Urothelium cell line (cell line): ENCODE measurements around the gene FGF4.

Experiments
- DNase-seq: peaks from one replicate; pipeline ENCODE4 v3.0.0; 2011; ENCODE audit warnings: low spot score, mixed read lengths
- FAIRE-seq: peaks from 2 replicates; lab custom pipeline; 2011; peaks lifted over from hg19 to GRCh38; lab: Jason Lieb, UNC

FGF4 gene, protein sequence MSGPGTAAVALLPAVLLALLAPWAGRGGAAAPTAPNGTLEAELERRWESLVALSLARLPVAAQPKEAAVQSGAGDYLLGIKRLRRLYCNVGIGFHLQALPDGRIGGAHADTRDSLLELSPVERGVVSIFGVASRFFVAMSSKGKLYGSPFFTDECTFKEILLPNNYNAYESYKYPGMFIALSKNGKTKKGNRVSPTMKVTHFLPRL

DNA sequence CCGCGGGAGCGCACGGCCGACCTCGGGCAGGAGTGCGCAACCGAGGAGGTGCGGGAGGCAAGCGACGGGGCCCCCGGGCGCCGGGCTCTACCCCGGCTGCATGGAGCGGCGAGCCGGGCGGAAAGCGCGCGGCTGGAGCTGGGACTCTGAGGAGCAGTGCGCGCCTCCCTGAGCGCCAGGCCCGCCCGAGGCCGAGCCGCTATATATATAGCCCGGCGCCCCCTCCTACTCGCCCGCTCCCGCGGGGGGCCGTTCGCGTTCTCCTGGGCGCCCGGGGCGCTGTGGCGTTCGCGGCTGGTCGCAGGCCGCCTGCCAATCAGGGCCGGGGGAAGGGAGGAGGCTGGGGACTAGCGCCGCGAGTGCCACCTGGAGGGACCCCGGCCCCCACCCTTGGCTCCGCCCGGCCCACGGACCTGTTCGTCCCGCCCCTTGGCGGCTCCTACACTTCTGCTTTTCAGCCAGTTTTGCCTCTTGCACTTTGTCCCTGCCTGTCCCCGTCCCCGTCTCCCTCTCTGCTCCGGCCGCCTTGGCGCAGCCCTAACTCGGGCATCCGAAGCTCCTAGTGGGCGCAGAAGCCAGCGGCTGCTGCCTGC, at the start of gene FGF4:
TSS of gene FGF4 (minus strand) at position 179 of the 593 bp plus-strand sequence. CDS start 257 bp downstream, outside the sequence.
- FAIRE-seq = no peak
- DNase-seq = peak; percentile 18

DNA sequence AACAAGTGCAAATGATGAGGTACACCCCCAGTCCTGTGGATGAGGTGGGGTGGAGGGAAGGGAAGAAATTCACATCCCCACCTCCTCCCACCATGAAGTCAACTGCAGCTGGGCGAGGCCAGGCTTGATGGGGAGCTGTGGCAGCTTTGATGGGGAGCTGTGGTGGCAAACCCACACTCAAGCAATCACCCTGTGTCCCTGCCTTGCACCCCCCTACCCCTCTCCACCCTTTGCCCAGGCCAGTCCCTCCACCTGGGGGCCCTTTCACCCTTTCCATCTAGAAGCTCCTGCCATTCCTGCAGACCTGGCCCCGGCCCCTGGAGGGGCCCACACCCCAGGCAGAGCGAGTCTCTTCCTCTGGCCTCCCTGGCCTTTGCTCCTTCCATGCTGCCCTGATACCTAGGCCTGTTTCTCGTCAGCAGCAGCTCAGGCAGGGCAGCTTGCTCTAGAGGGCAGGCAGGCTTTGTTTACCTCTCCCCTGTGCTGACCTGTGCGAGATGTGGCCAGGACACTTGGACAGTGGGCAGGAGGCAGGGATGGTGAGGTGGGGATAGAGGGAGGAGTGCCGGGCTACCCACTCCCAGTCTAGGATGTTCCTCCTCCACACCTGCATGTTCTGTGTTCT, 48.6 kb upstream of the FGF4 start:
- FAIRE-seq = no peak
- no peak for DNase-seq

DNA sequence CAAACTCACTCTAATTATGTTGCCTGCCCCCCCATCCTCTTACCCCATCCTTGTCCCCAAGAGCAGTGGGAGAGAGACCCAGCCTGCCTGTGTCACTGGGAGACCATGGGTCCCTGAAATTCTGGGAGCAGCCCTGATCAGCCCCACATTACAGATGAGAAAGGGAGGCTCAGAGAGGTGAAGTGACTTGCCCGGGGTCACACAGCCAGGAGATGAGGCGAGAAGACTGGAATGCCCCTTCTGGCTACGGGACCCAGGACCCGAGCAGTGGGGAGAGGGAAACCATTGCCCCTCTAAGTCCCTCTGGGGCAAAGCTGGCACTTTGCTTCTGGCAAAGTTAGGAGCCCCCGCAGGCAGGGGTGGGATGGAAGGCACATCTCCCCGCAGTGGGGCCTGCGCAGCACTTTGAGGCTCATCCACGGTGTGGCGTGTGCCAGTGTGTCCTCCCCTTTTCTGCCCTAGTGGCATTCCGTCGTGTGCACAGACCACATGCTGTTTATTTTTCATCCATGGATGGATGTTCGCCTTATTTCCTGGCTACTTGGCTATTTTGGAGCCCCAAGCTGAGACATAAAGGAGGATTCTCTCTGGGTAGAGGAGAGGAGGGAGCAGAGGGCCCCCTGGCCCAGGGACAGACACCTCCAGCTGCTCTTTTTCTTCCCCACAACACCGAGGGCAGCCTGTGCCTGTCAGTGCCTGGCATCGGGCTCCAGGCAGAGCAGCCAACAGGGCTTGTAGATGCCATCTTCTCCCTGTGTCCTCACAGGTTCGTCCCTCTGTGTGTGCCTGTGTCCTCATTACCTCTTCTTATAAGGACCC, 47.7 kb upstream of the FGF4 start:
- FAIRE-seq (peak; percentile 23), DNase-seq (no peak)

DNA sequence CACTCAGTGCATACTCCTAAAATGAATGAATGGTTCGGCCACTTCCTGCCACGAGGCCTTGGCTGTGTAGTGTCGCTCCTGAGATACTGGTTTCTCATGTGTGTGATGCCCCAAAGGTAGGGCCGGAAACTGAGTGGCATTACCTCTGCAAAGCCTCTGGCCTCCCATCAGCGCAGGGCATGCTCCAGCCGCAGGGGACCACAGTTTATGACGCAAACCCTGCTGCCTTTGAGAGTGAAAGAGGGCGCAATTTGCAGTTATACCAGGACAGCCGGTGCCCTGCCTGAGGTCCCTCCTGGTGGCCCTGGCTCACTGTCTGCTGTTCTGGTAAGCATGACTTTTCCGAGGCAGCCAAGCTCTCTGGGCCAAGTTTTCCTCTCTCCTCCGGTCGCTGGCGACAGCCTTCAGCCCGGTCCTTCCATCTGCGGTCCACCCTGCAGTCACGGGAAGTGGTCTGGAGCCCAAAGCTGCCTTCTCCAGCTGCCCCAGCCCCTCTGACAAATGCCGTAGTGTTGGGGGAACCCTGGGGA, 46.4 kb upstream of the FGF4 start:
- FAIRE-seq (no peak), DNase-seq (no peak)

DNA sequence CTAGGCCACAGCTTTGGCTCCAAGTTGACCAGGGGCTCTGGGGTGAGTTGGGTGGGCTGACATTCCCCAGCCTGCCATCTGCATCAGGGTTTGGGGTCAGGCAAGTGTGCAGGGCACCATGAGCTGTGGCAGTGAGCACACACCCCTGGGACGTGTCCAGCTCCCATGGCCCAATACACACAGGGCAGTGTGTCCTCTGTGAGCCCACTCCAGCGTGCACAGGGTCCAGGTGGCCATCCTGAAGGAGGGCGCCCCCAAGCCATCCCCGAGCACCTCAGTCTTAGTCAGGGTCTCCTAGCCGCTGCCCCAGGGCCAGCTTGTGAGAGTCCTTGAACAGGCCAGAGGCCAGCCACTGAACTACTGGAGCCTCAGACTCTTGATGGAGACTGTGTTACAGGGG, 45.3 kb upstream of the FGF4 start:
- DNase-seq = no peak
- FAIRE-seq = no peak

DNA sequence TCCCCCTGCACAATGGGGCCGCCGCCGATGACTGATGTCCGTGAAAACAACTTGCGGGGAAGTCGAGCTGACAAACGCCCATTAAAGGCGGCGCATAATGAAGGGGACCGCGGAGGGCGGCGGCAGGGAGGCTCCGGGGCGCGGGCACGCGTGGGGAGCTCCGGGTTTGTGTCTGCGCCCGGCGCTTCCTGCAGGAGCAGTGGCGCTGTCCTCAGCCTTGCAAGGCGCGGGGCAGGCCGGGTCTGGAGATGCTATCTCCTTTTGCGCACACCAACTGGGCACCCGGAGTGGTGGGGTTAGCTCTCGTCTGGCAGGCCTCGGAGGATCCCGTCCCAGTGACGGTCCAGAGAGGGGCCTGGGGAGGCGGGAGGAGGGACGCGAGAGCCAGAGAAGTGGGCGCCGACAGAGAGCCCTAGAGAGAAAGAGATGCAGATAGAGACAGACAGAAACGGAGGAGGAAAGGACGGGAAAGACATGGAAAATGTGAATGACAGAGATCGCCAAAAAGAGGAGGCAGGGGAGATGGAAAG, 44.5 kb upstream of the FGF4 start:
- FAIRE-seq (no peak), DNase-seq (no peak)

DNA sequence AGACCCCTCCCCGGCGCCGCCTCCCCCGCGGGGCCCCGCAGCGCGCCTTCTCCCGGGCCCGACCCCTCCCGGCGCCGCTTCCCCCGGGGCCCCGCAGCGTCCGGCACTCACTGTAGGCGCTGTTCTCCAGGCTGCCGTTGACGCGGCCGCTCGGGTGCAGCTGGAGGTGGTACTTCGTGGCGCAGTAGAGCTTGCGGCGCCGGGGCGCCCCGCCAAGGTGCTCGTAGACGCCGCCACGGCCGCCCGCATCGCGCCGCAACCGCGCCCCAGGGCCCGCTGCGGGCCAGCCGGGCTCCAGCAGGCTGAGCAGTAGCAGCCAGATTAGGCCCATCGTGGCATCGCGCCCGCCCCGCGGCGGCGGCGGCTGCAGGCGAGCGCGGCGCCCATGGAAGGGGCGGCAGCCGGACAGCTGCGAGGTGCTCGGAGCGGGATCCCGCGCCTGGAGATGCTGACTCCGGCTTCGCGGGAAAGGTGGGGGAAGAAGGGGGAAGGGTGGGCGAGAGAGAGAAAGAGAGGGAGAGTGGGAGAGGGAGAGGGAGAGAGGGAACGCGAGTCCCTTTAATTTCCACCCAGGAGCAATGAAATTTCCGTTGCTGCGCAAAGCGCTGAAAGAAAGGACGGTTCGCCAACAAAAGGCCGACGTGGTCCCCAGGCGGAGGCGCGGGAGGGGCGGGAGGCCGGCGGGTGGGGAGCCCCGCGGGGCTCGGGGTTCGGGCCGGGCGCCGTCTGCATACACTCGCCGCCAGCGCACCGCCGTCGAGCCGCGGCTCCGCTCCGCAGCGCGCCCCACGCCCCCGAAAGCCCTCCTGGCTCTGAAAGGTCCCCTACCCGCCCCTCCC, 43.7 kb upstream of the FGF4 start, which contains the start of gene FGF3:
TSS of gene FGF3 (minus strand) at position 814 of the 839 bp plus-strand sequence. CDS start at position 331, 483 bp downstream.
- FAIRE-seq = no peak
- peak; percentile 44 for DNase-seq

DNA sequence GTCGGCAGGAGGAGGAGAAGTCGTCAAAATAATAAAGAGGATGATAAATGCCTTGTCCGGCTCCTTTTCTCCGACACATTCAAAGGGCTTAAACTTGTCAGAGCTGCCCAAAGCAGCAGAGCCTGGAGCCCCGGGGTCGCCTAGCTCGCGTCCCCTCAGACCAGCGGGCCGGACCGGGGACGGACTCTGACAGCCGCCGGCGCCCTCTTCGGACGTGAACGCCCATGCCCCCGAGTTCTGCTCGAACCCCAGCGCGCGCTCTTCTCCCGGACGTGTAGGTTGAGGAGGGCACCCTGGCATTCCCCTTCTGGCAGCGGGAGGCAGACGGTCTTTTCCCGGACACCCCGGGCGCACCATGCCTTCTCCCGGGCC, 43.1 kb upstream of the FGF4 start:
- DNase-seq (peak; percentile 30), FAIRE-seq (no peak)

DNA sequence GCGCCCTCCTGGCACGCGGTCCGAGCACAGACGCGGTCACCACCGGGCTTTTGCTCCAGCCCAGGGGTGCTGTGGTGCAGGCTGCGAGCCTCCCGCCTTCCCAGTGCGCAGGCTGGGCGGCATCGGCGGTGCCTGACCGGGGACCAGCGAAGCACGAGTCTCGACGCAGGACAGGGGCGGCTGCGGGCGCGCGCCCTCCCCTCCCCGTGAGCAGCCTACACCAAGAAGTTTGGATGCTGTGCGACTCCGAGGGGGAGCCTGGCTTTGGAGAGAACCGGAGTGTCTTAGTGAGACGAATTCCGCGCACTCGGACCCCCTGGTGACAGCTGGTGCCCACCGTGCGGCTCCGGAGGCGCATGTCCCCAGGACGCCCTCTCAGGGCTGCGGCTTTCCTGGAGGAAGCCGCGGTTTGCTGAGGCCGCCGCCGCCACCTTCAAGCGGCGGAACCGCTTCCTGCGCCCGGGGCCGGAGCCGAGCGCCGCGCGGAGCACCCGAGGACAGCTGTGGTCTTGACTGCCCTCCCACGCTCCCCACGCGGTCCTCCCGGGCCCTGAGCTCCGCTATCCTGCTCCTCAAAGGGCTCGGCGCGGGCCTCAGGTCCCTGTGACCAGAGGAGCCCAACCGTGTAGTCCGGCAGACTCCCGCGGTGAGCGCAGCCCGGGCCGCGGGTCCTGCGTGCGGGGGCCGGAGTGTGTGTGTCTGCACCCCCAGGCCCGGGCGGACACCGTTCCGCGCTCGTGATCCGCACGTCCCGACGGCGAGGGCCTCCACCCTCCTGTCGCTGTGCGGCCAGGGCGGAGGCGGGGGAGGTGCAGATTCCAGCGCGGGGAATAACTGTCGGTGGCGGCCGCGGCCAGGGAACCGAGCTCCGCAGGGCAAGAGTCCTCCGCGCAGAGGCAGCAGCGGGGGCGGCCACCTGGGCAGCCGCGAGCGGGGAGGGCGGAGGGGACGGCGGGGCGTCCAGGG, 42.4 kb upstream of the FGF4 start:
- DNase-seq = peak; percentile 51
- FAIRE-seq = no peak

DNA sequence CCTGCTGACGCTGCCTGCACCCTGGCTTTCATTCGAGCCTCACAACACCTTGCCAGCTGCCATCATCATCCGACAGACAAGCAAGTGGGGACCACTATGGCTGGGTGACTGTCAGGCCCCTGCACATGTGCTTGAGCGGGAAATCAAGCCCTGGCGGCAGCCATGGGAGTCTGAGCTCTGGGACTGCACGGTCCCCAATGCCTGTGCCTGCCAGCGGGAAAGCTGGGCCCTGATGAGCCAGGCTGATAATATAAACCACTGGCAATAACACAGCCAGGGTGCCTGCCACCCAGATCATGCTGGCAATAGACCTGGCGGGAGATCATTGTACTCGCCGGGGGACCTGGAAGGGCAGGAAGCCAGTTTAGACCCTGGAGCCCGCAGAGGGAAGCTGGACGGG, 41.5 kb upstream of the FGF4 start:
- FAIRE-seq (no peak), DNase-seq (no peak)

DNA sequence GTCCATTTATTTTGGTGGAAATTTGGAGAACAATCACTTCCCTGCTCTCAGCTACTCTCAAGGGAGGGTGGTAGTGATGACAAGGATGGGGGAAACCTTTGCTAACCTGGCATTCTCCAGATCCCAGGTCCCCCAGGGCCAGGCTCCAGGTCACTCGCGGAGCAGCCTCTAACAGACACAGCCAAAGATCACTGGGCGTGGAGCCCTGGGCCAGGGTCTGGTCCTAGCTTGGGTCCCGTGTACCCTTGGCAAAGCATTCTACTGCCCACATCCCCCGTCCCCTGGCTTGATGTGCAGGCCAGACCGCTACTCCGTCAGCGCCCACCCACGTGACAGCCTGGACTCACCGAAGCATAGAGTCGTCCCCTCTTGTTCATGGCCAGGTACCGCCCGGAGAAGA, 40.8 kb upstream of the FGF4 start:
- FAIRE-seq (no peak), DNase-seq (no peak)

DNA sequence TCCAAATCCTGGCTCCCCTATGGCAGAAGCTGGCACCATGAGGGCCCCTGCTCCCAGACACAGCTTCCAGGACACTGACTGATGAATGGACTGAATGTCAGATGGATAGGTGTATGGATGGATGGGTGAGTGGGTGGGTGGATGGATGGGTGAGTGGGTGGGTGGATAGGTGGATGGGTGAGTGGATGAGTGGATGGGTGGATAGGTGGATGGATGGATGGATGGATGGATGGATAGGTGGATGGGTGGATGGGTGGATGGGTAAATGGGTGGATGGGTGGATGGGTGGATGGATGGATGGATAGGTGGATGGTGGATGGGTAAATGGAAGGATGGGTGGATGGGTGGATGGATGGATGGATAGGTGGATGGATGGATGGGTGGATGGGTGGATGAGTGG, 39.8 kb upstream of the FGF4 start:
- FAIRE-seq = peak; percentile 90
- no peak for DNase-seq

DNA sequence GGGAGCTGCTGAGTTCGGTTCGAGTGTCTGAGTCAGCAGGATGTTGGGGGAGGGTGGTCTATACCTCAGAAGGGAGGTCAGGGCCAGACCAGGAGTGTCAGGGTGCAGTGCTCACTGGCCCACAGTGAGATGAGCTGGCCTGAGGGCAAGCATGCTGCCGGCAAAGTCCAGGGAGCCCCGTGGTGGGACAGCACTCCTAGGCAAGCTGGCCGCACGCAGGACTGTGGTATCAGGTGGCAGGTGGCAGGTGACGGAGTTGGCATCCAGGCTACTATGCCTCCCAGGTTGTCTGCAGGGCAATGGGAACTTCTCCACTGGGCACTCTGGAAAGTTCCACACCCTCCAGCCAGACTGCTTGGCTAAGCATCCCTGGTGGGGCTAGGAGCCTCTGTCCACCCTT, 39.3 kb upstream of the FGF4 start:
- FAIRE-seq = no peak
- no peak for DNase-seq

DNA sequence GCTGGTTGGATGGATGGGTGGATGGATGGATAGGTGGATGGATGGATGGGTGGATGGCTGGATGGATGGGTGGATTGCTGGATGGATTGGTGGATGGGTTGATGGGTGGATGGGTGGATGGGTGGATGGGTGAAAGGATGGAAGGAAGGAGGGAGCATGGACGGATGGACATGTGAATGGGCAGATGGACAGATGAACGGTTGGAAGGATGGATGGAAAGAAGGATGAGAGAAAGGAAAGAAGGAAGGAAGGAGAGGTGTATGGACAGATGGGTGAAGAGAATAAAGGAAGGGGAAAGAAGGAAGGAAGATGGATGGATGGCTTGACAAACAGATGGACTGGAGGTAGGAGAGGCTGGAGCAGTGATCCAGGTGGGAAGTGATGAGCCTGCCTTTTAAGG, 38.7 kb upstream of the FGF4 start:
- DNase-seq = no peak
- FAIRE-seq = peak; percentile 13

DNA sequence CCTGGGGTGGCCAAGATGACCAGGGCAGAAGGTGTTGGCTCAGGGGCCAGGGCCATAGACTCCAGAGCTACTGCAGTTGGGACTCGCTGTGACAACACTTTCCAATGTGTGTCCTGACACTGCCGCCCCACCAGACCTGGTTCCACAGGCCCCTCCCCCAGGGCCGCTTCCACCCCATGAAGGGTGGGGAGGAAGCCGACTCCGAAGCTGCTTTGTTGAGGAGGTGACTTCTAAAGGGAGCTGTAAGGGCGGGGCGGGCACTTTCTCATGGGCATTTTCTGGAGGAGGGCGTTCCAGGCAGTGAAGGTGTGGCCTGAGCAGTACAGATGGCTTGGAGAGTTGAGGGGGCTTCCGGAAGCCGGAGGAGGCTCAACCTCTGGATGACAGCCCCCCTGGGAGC, 37.8 kb upstream of the FGF4 start:
- no peak for DNase-seq
- FAIRE-seq = no peak

DNA sequence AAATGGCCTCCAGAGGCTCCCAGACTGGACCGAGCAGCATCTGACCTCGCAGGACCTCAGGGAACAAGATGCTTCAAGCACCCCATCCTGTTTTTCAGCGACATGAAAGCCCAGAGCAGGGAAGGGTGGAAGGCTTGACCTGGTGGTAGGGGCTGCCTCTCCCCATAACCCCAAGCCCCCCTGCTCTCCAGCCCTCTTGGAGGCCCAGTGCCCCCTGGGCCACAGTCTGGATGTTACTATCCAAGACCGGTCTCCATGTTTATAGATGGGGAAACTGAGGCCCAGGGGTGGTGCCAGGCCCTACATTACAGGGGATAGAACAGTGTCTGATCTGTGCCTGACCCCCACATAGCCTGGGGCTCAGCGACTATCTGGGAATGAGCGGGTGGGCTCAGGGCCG, 37.1 kb upstream of the FGF4 start:
- DNase-seq = no peak
- no peak for FAIRE-seq

DNA sequence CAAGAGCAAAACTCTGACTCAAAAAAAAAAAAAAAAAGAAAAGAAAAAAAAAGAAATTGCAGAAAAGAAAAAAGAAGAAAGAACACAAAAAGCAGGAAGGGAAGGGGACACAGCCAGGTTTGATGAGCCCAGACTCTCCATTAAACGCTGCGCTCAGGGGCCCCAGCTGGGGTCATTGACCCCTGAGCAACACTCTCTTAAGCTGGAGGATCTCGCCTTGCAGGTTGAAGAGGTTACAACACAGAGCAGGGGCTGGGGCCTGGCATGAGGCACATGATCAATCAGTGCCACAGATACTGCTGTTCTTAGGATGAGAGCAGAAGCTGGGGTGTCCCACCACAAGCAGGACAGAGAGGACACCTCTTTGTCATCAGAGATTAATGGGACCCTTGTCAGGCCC, 36.3 kb upstream of the FGF4 start:
- FAIRE-seq (no peak), DNase-seq (no peak)

DNA sequence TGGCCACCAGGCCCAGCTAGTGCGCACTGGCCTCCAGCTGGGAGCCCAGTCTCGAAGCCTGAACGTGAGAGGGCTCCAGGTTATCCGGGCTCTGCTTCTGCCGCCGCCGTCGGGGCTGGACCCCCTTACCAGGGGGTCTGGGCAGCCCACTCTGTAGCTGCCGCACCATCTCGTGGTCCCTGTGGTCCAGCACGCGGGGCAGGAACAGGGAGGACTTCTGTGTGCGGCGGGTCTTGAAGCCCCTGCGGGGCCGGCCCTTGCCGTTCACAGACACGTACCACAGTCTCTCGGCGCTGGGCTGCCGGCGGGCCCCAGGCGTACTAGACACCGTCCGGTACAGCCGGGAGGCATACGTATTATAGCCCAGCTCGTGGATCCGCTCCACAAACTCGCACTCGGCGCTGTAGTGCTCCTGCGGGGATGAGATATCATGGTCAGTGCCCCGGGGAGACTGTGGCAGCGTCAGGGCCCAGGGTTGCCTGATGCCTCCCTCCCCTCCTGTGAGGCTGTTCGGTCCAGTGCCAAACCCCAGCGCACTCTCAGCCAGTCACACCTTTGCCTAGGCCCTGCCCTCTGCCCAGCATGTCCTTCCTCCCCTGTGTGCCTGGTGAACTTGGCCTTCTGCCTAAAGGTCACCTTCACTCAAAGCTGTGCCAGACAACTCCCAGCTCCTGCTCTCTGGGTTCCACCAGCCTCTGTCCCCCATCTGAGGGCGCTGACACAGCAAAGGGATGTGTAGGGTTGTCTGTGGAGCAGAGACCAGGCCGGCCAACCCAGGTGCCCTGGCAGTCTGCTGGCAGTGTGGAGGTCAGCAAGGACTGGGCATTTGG, 35.4 kb upstream of the FGF4 start:
- DNase-seq (no peak), FAIRE-seq (no peak)
